GM12873 (cell line): ENCODE measurements around the gene TRAPPC3L.

Source experiments
- CTCF ChIP-seq: IDR thresholded peaks from 2 replicates; pipeline ENCODE4 v1.5.1; 2012; ENCODE audit warnings: low read depth, mild to moderate bottlenecking, moderate library complexity, low read length, control low read depth; ENCODE audit not compliant: insufficient read depth; ENCODE audit errors: missing control alignments

Gene TRAPPC3L

GRCh38 chr6:116557893-116558292 is 12.4 kb upstream of the TRAPPC3L start:
- TF ChIP-seq CTCF = no peak

DNA sequence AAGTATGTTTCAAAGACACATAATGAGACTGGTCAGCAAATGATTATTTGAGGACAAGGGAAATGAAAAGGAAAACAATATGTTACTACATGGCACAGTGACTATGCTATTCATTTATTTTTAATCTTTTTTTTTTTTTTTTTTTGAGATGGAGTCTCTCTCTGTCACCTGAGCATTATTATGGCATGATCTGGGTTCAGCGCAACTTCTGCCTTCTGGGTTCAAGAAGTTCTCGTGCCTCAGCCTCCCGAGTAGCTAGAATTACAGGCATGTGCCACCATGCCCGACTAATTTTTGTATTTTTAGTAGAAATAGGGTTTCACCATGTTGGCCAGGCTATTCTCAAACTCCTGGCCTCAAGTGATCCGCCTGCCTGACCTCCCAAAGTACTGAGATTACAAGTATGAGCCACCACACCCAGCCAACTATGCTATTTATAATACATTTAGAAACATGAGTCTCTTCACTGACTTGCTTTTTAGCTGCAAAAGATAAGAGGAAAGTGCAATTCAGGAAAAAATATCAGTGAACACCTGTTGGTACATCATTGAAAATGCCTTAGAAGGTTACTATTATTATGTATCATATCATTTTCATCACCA is 11.4 kb upstream of the TRAPPC3L start:
- no peak for TF ChIP-seq CTCF

DNA sequence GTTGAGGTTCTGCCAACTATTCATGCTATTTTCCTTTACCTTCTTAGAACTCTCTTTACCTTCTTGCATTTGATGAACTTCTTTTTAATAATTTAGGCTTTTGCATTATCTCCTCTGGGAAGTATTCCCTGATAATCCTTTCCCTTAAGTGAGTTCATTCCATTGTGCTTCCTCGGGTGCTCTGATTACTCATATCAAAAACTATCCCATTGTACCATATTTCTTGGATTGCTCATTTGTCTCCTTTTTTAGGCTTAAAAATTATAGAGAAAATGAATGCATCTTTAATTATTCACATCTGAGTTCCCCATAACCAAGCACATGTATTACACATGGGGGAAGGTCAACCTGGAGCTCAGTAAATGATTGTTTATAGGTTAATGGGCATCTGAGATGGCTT is 10.6 kb upstream of the TRAPPC3L start:
- no peak for TF ChIP-seq CTCF

GRCh38 chr6:116553451-116553850 is 8.0 kb upstream of the TRAPPC3L start, which contains the start of gene CALHM4:
Gene CALHM4, plus strand, starts transcription at chr6:116553751. Its CDS starts 43 bp downstream, at chr6:116553794.
- no peak for TF ChIP-seq CTCF

DNA sequence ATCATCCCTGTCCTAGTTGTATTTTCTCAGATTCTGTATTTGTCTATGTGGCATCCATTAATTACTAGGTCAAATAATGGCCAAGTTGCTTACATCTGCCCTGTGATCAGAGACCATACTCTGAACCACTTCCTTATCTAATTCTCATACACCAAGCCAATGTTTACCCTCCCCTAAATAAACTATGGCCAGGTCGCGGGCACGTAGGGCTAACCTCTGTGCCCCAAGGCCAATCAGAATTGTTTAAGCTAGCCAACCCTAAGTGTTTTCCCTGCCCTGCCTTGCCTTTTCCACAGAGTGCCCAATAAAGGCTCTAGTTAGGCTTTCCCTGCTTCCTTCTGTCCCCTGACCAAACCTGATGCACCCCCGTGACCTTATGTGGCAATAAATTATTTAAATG is 5.3 kb upstream of the TRAPPC3L start:
- no peak for TF ChIP-seq CTCF

DNA sequence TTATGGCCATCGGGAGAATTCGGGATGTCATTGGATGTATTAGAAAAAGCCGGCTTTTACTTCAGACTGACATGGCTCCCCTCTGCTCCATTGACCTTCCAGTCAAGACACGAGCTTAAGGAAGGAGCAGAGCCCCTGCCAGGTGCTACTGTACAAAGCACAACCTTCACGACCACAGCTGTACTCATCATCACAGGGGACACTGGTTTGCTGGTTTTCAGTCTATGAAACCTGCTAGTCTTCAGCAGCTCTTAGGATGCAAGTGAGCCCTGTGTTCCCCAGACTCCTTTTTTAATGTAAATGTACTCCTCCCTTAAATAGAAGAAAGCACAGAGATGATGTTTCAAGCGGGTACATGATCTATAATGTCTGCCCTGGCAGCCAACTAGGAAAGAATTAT is 1.9 kb upstream of the TRAPPC3L start:
- no peak for TF ChIP-seq CTCF

GRCh38 chr6:116543149-116543548 is 2.3 kb downstream of the TRAPPC3L start:
- no peak for TF ChIP-seq CTCF
